ENCODE results near the gene MFAP3L.
"Not testable (repeated sequence)": the region's sequence is repeated elsewhere in the genome, so short reads cannot be mapped to it uniquely, and the experiment has no call there.

The MFAP3L gene

GRCh38 chr4:169987327-169988228 is 38.6 kb downstream of the MFAP3L start:
- DNase-seq (ENCODE audit: low read depth) = no peak

DNA sequence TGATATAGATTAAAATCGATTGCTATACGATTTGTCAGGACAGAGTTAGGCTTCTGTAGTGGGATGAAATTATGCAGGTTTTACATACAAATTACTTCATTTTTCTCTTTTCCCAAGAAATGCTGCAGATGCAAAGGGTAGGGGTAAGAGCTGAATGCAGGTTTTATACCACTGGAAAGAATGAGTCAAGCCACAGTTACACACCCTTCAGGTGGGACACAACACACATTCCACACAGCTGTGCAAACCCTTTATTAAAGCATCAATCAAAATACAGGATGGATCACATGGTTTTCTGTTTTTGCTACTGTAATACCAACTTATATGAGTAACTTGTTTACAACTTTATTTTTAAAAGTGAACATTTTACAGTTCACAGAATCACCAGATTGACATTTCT is 39.8 kb downstream of the MFAP3L start:
- DNase-seq (ENCODE audit: low read depth) = no peak

DNA sequence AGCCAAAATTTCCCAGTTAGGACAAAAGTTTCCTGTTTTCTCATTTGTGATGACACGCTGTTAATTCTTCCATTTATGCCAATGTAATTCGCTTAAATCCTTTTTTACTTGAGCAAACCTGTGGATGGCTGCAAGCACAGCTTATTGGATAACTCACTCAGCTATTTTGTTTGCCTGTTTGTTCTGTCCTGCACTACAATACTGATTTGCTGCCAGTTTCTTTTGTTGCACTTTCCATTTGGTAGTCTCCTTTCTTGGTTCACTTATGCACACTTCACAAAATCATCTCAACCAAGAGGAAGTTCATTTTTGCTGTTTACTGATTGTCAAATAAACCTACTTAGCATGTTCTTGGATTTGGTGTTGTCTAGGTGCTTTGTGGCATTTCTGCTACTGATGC is 40.3 kb downstream of the MFAP3L start:
- DNase-seq (ENCODE audit: low read depth) = no peak

- DNase-seq (ENCODE audit: low read depth) = no peak
These were observed 41.5 kb downstream of the MFAP3L start for GRCh38 chr4:169984745-169985144.

GRCh38 chr4:169984173-169984572 is 42.0 kb downstream of the MFAP3L start:
- no peak for DNase-seq (ENCODE audit: low read depth)

DNA sequence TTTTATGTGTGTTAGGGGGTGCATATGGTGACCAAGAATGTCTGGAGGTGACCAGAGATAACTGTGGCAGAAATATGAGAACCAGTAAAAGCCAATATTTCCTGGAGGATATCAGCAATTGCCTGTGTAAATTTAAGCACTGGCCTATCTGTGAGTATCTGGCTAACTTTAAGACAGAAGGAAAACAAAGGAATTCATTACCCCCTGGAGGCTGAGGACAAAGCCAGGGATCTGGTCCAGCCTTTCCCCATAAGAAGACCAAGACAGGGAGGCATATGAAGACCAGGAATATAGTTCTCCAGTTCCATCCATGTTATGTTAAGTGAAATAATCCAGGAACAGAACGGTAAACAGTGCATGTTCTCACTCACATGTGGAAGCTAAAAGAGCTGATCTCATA is 49.2 kb downstream of the MFAP3L start:
- DNase-seq (ENCODE audit: low read depth) = no peak

- no peak for DNase-seq (ENCODE audit: low read depth)
These were observed 50.1 kb downstream of the MFAP3L start for GRCh38 chr4:169975838-169976796.

GRCh38 chr4:169975131-169975837 is 50.9 kb downstream of the MFAP3L start:
- DNase-seq (ENCODE audit: low read depth) = no peak

DNA sequence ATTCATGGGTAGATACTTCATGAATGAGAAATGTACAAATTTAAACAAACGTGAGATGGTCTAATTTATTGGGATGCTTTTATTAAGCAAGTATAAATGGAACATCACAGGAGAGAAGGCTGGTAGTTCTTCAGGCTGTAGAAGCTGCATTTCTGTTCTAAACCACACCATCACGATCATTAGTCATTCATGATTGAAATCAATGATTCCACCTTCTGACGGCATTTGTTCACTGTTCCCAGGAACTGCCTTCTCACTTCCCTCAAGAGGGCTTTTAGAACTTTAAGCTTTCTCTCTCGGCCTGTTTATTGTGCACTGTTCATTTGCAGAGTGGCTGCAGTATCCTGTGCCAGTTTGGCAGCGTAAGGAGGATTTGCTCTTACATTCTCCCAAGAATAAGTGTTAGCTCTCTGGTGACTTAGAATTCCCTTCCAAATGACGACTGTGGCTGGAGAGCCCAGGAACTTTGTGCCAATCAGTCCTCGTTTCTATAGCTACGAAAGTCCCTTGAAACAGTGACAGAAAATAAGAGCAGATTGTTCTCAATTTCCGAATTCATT is 54.7 kb downstream of the MFAP3L start:
- DNase-seq (ENCODE audit: low read depth) = no peak

GRCh38 chr4:169968999-169969398 is 57.2 kb downstream of the MFAP3L start:
- no peak for DNase-seq (ENCODE audit: low read depth)

DNA sequence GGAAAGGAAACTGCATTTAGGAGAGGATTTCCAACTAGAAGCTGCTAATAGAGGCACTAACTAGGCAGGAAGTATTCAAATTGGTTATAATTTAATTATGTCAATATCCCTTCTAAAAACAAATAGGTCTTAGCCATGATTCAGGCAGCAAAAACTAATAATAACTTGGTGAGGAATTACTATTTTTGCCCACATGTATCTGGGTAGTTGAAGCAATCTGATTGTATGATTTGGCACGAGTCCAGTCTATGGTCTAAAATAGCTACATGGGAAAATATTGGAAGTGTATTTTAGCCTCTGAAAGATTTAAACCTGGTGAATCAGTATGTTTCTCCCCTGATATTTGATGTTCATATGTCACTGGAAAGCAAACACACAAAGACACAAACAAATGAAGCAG is 62.2 kb downstream of the MFAP3L start:
- no peak for DNase-seq (ENCODE audit: low read depth)

DNA sequence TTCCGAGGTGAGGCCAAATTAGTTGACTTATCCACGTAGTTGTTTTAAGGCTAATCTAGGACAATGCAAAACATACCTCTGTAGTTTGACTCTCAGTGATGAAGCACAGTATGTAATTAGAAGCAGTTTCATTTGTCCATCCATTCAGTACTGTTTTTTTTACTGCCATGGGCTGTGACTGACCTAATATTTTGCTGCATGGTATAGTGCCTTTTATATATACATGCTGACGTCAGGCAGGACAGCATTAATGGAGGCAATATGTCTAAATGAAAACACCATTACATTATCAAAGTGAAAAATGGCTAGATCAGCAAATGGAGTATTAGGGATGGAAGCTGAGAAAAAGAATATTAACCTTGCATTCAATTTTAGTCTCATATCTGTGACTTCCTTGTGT is 66.9 kb downstream of the MFAP3L start:
- no peak for DNase-seq (ENCODE audit: low read depth)

GRCh38 chr4:169958629-169959028 is 67.6 kb downstream of the MFAP3L start:
- no peak for DNase-seq (ENCODE audit: low read depth)

GRCh38 chr4:169957785-169958184 is 68.4 kb downstream of the MFAP3L start:
- DNase-seq (ENCODE audit: low read depth) = no peak

- DNase-seq (ENCODE audit: low read depth) = no peak
These were observed 69.9 kb downstream of the MFAP3L start for GRCh38 chr4:169956091-169956843.

GRCh38 chr4:169955521-169955920 is 70.7 kb downstream of the MFAP3L start:
- DNase-seq (ENCODE audit: low read depth) = no peak

GRCh38 chr4:169952236-169953002 is 73.8 kb downstream of the MFAP3L start:
- no peak for DNase-seq (ENCODE audit: low read depth)

GRCh38 chr4:169948271-169948670 is 77.9 kb downstream of the MFAP3L start:
- DNase-seq (ENCODE audit: low read depth) = no peak

- DNase-seq (ENCODE audit: low read depth) = no peak
These were observed 80.6 kb downstream of the MFAP3L start for GRCh38 chr4:169945636-169946035.

- DNase-seq (ENCODE audit: low read depth) = not testable (repeated sequence)
These were observed 82.6 kb downstream of the MFAP3L start for GRCh38 chr4:169943601-169944000.
